NCI-H2196 (cell line): ENCODE data around the gene STX12.
"Not testable (repeated sequence)": the region's sequence is repeated elsewhere in the genome, so short reads cannot be mapped to it uniquely, and the experiment has no call there.

ENCODE experiments used
- DNase-seq: peaks from one replicate; lab custom pipeline; 2025; ENCODE audit not compliant: unreplicated experiment; lab: John Stamatoyannopoulos, UW

Gene STX12

DNA sequence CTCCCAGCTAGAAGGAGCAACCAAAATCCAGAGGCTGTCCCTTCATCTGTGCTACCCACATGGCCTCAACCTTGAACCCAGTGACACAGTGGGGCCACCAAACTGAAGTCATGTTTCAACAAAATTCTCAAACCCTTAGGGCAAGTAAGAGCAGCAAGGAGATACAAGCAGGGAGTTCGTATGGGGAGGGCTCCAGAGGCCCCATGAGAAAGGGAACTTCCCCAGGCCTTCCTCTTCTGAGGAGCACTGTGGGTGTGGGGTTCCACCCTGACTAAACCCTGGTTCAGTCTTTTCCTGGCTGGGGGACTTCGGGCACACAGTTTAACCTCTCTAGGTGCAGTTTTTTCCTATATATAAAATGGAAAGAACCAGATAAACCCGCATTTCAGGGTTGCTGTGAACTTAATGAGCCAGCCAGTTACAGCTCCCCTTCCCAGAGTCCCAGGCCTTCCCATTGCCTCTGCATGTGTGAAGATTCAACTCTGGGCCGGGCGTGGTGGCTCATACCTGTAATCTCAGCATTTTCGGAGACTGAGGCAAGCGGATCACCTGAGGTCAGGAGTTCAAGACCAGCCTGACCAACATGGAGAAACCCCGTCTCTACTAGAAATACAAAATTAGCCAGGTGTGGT lies 91.4 kb downstream of the STX12 start:
- DNase-seq: no peak

DNA sequence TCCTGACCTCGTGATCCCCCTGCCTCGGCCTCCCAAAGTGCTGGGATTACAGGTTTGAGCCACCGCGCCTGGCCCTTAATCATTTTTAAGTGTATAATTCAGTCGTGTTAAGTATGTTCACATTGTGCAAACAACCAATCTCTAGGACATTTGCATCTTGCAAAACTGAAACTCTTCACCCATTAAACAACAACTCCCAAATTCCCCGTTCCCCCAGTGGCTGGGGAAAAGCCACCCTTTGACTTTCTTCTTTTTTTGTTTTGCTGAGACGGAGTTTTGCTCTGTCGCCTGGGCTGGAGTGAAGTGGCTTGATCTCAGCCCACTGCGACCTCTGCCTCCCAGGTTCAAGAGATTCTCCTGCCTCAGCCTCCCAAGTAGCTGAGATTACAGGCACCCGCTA lies 92.8 kb downstream of the STX12 start:
- DNase-seq: no peak

DNA sequence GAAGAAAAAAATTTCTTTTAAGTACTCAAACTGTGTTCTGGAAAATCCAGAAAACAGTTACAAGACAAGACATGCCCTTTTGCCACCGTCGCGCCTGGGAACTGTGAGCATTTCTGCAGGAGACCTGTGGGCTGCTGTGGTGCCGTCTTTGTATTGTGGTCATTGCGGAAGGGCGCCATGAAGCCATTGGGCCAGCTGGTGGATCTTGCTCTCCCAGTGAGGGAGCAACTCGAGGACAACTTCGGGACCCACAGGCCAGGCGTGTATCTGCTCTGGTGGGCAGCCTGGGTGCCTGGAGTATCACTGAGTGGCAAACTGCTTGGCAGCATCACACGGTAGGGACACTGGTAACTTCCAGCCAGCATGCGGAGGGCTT lies 95.5 kb downstream of the STX12 start:
- no peak for DNase-seq

- DNase-seq: no peak
Measured at GRCh38 chr1:27868932-27869718, 96.1 kb downstream of the STX12 start.

- no peak for DNase-seq
Measured at GRCh38 chr1:27869719-27870085, 96.7 kb downstream of the STX12 start.

GRCh38 chr1:27871076-27871475 lies 98.1 kb downstream of the STX12 start:
- DNase-seq: not testable (repeated sequence)

- no peak for DNase-seq
Measured at GRCh38 chr1:27872059-27872801, 99.2 kb downstream of the STX12 start, which contains the start of gene THEMIS2. Gene THEMIS2, plus strand, starts transcription at chr1:27872544. Its CDS starts 28 bp downstream, at chr1:27872572.

GRCh38 chr1:27872802-27873551 lies 100.0 kb downstream of the STX12 start:
- DNase-seq: no peak

DNA sequence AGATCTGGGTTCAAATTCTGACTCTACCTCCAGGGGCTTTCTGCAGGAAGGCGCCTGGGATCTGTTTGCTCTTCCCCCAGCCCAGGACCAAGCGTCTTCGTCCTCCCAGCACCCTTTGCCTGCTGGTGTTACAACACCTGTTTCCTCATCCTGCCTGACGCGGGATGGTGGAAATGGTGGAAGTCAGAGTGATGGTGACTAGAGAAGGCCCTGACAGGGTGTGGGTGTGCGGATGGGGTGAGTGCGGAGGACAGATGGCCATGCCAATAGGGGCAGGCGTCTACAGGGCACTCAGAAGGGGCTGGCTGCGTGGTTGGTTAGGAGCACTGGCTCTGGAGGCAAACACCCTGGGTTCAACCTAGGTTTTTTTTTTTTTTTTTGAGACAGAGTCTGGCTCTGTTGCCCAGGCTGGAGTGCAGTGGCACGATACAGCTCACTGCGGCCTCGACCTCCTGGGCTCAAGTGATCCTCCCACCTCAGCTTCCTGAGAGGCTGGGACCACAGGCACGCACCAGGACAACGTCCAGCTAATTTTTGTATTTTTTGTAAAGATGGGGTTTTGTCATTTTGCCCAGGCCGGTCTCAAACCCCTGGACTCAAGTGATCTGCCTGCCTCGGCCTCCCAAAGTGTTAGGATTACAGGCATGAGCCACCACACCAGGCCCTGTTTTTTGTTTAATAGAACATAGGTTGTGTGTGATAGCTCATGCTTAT lies 100.8 kb downstream of the STX12 start:
- no peak for DNase-seq
